Embryonic facial prominence (tissue), 1 donor: ENCODE data around the gene KIAA1328.

Experiments
- DNase-seq: peaks from one replicate; pipeline ENCODE4 v3.0.0-alpha.2; 2016; ENCODE audit errors: extremely low spot score

Gene KIAA1328

DNA sequence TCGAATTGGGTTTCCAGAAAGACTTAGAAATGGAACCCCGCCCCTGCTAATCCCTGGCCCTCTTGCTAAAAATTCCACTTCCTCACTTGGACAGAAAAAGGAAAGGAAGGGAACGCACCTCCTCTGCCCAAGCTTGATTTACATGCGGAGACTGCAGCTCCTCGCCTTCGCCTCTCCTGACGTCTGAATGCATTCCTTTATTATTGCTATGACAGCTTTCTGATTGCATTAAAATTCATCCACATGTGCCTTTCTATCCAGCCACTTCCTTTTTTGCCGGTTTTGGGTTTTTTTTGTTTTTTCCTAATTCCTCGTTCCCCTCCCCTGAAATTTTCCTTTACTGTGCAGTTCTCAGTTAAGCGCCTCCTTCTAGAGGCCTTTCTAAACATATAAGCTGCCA, 448.9 kb downstream of the KIAA1328 start:
- no peak for DNase-seq
